Left lung (tissue), 10 donors: ENCODE data around the gene JPH3. TPM values are rescaled to one million over a fixed set of nuclear protein-coding genes. Genes with fewer than 3 reads are reported as not detected.
"Not testable (repeated sequence)": the region's sequence is repeated elsewhere in the genome, so short reads cannot be mapped to it uniquely, and the experiment has no call there.

Experiments used
- ATAC-seq: fragments of 200-7000 bp; cut with Tn5 transposase; one replicate; pipeline ENCODE4 v1.9.1; 2020; ENCODE audit warnings: moderate library complexity
- DNase-seq, 4 donors: peaks; one replicate each; pipeline ENCODE4 v3.0.0-alpha.2; 2013 to 2020
- H3K27ac ChIP-seq, 2 donors: fragments of 200-600 bp; sonication (generic) in 1 of 2; one replicate each; pipeline versions ENCODE4 v1.5.0 to v1.8.0; 2020 to 2021
- H3K27me3 ChIP-seq, 2 donors: fragments of 200-600 bp; sonication (generic) in 1 of 2; one replicate each; pipeline versions ENCODE4 v1.5.0 to v1.8.0; 2020 to 2021
- H3K36me3 ChIP-seq, 2 donors: fragments of 200-600 bp; sonication (generic) in 1 of 2; one replicate each; pipeline versions ENCODE4 v1.5.0 to v1.8.0; 2020 to 2021
- H3K4me1 ChIP-seq, 2 donors: fragments of 200-600 bp; one replicate each; pipeline ENCODE4 v1.8.0; 2021
- H3K4me3 ChIP-seq, 2 donors: fragments of 200-600 bp; sonication (generic) in 1 of 2; one replicate each; pipeline versions ENCODE4 v1.5.0 to v1.8.0; 2020 to 2021; ENCODE audit warnings: mild to moderate bottlenecking in 1 of 2
- H3K9me3 ChIP-seq, 2 donors: fragments of 200-600 bp; sonication (generic) in 1 of 2; one replicate each; pipeline versions ENCODE4 v1.5.0 to v1.8.0; 2020 to 2021
- CTCF ChIP-seq, 2 donors: fragments of 200-600 bp; sonication (generic) in 1 of 2; IDR thresholded peaks; one replicate each; pipeline versions ENCODE4 v1.5.0 to v1.8.0; 2021; ENCODE audit warnings: antibody characterized with exemption in 2 of 2
- intact Hi-C, 2 donors: fragments of 100-400 bp; cut with DNase I; formaldehyde crosslinking; loops; one replicate each; pipeline versions ENCODE4 v1.11.2 to v1.14.2; 2022
- polyA plus RNA-seq, 6 donors: library from polyadenylated mRNA; unstranded; fragments of 120-200 nt; gene quantifications; one replicate each; pipeline ENCODE4 v1.2.1, GENCODE V29; 2013; ENCODE audit not compliant: insufficient read length in 6 of 6
- total RNA-seq, 2 donors: library from RNA; stranded (reverse); fragmentation: NEBNext Ultra II Directional; extraction: Animal tissue kit (Norgen Biotek cat#: 25700); gene quantifications; one replicate each; pipeline ENCODE4 v1.2.1, GENCODE V29; 2021
- donor health status: DM: no; HTN: yes; CAD: no.
- donor health status: DM: no; HTN: no; CAD: no.

The JPH3 gene
- total and polyA plus RNA-seq, 8 donors, result 0.06 to 2.5 (median 1.2) TPM; not detected in 1

GRCh38 chr16:87576171-87576570 is 26.1 kb upstream of the JPH3 start:
- H3K9me3 ChIP-seq, result no peaks in the 10 kb centered on the region
- no peak for TF ChIP-seq CTCF (IDR thresholded peaks at IDR 0.05)
- H3K36me3 ChIP-seq, result no peaks in the 10 kb centered on the region
- H3K4me1 ChIP-seq, result peaks cover 5 to 6% of the 10 kb centered on the region in 2 donors
- H3K4me3 ChIP-seq, result no peak overlapping the region
- no peak overlapping the region for H3K27ac ChIP-seq
- DNase-seq (peak in 1 of 4 donors; percentile 54), ATAC-seq (no peak)
- intact Hi-C loops, result no loop called here
- H3K27me3 ChIP-seq, result peaks cover 0 to 53% of the 10 kb centered on the region in 2 donors

- intact Hi-C loops, ATAC-seq: not testable (repeated sequence)
These were observed 24.0 kb upstream of the JPH3 start for GRCh38 chr16:87578142-87578930.

GRCh38 chr16:87579691-87580090 is 22.6 kb upstream of the JPH3 start:
- H3K27ac ChIP-seq, result no peak overlapping the region
- DNase-seq (peak in 1 of 4 donors; percentile 4), ATAC-seq (no peak)
- intact Hi-C loops, result no loop called here
- H3K27me3 ChIP-seq, result peaks cover 0 to 78% of the 10 kb centered on the region in 2 donors
- TF ChIP-seq CTCF (IDR thresholded peaks at IDR 0.05), result no peak
- H3K4me1 ChIP-seq, result peaks cover 0 to 10% of the 10 kb centered on the region in 2 donors
- H3K9me3 ChIP-seq, result no peaks in the 10 kb centered on the region
- H3K36me3 ChIP-seq, result no peaks in the 10 kb centered on the region
- H3K4me3 ChIP-seq, result no peak overlapping the region

More at GRCh38 chr16:87578142-87578930, 24.0 kb upstream of the JPH3 start:
- not testable (repeated sequence) for H3K36me3 ChIP-seq, H3K27ac ChIP-seq, H3K4me3 ChIP-seq, H3K4me1 ChIP-seq, H3K9me3 ChIP-seq
- H3K27me3 ChIP-seq, result peaks cover 0 to 70% of the 10 kb centered on the region in 2 donors
- peak in 1 of 4 donors; percentile 43 for DNase-seq

- Histone ChIP-seq H3K4me3 (no peak overlapping the region), H3K9me3 (no peaks in the 10 kb centered on the region), H3K4me1 (peaks cover 0 to 10% of the 10 kb centered on the region in 2 donors), H3K36me3 (no peaks in the 10 kb centered on the region), H3K27me3 (peaks cover 0 to 82% of the 10 kb centered on the region in 2 donors), H3K27ac (no peak overlapping the region)
- no peak for ATAC-seq
- TF ChIP-seq CTCF (IDR thresholded peaks at IDR 0.05), result no peak
- peak in 1 of 4 donors; percentile 17 for DNase-seq
- intact Hi-C loops, result no loop called here
These were observed 21.4 kb upstream of the JPH3 start for GRCh38 chr16:87580855-87581261.

- Histone ChIP-seq H3K27ac (peak overlapping the region; percentile 59 to 85), H3K27me3 (peaks cover 0 to 83% of the 10 kb centered on the region in 2 donors), H3K4me1 (peaks cover 0 to 10% of the 10 kb centered on the region in 2 donors), H3K9me3 (no peaks in the 10 kb centered on the region), H3K4me3 (no peak overlapping the region), H3K36me3 (no peaks in the 10 kb centered on the region)
- peak; percentile 83 for ATAC-seq
- intact Hi-C loops, result no loop called here
- DNase-seq, result peak in 3 of 4 donors; percentile 33 to 71 (median 41)
- no peak for TF ChIP-seq CTCF (IDR thresholded peaks at IDR 0.05)
These were observed 20.5 kb upstream of the JPH3 start for GRCh38 chr16:87581857-87582215.
